Naive thymus-derived CD4-positive, alpha-beta T cell (primary cell): ENCODE results near the gene C4orf50. TPM values are rescaled to one million over a fixed set of nuclear protein-coding genes. Genes with fewer than 3 reads are reported as not detected.

Experiments used
- ATAC-seq: fragments of 150-1000 bp; cut with Tn5 transposase; 2 replicates; pipeline ENCODE4 v1.10.0; 2021; ENCODE audit warnings: mild to moderate bottlenecking, moderate library complexity
- CTCF ChIA-PET: fragments of 350-600 bp; sonication (Branson Sonifier 250); formaldehyde crosslinking; loops from one replicate; lab custom pipeline; 2021; ENCODE audit warnings: antibody characterized with exemption; lab: Charles Lee
- POLR2A ChIA-PET: fragments of 350-600 bp; sonication (Branson Sonifier 250); formaldehyde crosslinking; loops from one replicate; lab custom pipeline; 2021; ENCODE audit warnings: antibody characterized with exemption, inconsistent platforms; lab: Charles Lee
- DNase-seq, 9 donors: peaks; one replicate each; pipeline versions ENCODE4 v3.0.0 to v3.0.0-alpha.2; 2020 to 2022; ENCODE audit warnings: mixed read lengths in 1 of 9
- H3K27ac ChIP-seq: one replicate; pipeline ENCODE4 v1.7.0; 2013; ENCODE audit warnings: mild to moderate bottlenecking, low read depth, low read length, moderate library complexity
- H3K27me3 ChIP-seq, 2 donors: one replicate each; pipeline ENCODE4 v1.7.0; 2013; ENCODE audit warnings: low read length in 2 of 2, mild to moderate bottlenecking in 2 of 2, moderate library complexity in 2 of 2; ENCODE audit not compliant: control insufficient read depth in 2 of 2, insufficient read depth in 2 of 2
- H3K36me3 ChIP-seq, 3 experiments: 1 replicate in 2 of 3; 2 replicates in 1 of 3; pipeline ENCODE4 v1.7.0; 2013; ENCODE audit warnings: low read length in 3 of 3, mild to moderate bottlenecking in 3 of 3, moderate library complexity in 1 of 3; ENCODE audit not compliant: insufficient read depth in 3 of 3, control insufficient read depth in 2 of 3
- H3K4me1 ChIP-seq, 2 donors: one replicate each; pipeline ENCODE4 v1.7.0; 2013; ENCODE audit warnings: low read length in 2 of 2, mild to moderate bottlenecking in 2 of 2, moderate library complexity in 1 of 2; ENCODE audit not compliant: control insufficient read depth in 2 of 2, insufficient read depth in 2 of 2
- H3K4me3 ChIP-seq: 2 replicates; pipeline ENCODE4 v1.7.0; 2013; ENCODE audit warnings: mild to moderate bottlenecking, low read length
- H3K9me3 ChIP-seq, 3 experiments: 1 replicate in 2 of 3; 2 replicates in 1 of 3; pipeline ENCODE4 v1.7.0; 2013; ENCODE audit warnings: low read length in 3 of 3; ENCODE audit not compliant: control insufficient read depth in 2 of 3
- H3K27ac Mint-ChIP-seq, 9 donors: one replicate each; pipeline ENCODE4 v1.8.0; 2020 to 2022; ENCODE audit warnings: mixed read lengths in 9 of 9, mild to moderate bottlenecking in 8 of 9, moderate library complexity in 5 of 9, inconsistent platforms in 2 of 9
- H3K27me3 Mint-ChIP-seq, 5 donors: one replicate each; pipeline ENCODE4 v1.8.0; 2021 to 2022; ENCODE audit warnings: mixed read lengths in 5 of 5, mild to moderate bottlenecking in 1 of 5
- H3K36me3 Mint-ChIP-seq, 5 donors: one replicate each; pipeline ENCODE4 v1.8.0; 2020 to 2022; ENCODE audit warnings: mixed read lengths in 5 of 5, mild to moderate bottlenecking in 3 of 5, inconsistent platforms in 1 of 5
- H3K4me1 Mint-ChIP-seq, 7 donors: one replicate each; pipeline ENCODE4 v1.8.0; 2020 to 2022; ENCODE audit warnings: mixed read lengths in 7 of 7, mild to moderate bottlenecking in 3 of 7, inconsistent platforms in 1 of 7
- H3K4me3 Mint-ChIP-seq, 10 donors: one replicate each; pipeline ENCODE4 v1.8.0; 2020 to 2022; ENCODE audit warnings: mild to moderate bottlenecking in 10 of 10, mixed read lengths in 10 of 10, moderate library complexity in 6 of 10, inconsistent platforms in 2 of 10
- H3K9me3 Mint-ChIP-seq, 11 donors: one replicate each; pipeline ENCODE4 v1.8.0; 2020 to 2022; ENCODE audit warnings: mixed read lengths in 11 of 11, mild to moderate bottlenecking in 4 of 11, inconsistent platforms in 1 of 11, moderate library complexity in 1 of 11
- intact Hi-C, 2 donors: fragments of 100-400 bp; cut with micrococcal nuclease; formaldehyde crosslinking; loops; one replicate each; pipeline ENCODE4 v1.15.1; 2023
- polyA plus RNA-seq, 2 donors: library from polyadenylated mRNA; unstranded; fragments of 300-500 nt; fragmentation: Illumina TruSeq; gene quantifications; one replicate each; pipeline ENCODE4 v1.2.3, GENCODE V29; 2021
- total RNA-seq, 6 experiments: library from RNA in 5 of 6; stranded (reverse) in 5 of 6; gene quantifications; 1 replicate in 5 of 6; 2 replicates in 1 of 6; pipeline ENCODE4 v1.2.3 and lab custom pipeline; 2021 to 2026

Gene C4orf50
- total and polyA plus RNA-seq, 7 experiments from 2014 or later, result 0.08 to 0.87 (median 0.54) TPM; not detected in 4

- H3K4me1 ChIP-seq, result no peaks in the 10 kb centered on the region
- no peaks in the 10 kb centered on the region for H3K9me3 ChIP-seq
- Mint-ChIP-seq H3K36me3 (peaks cover 0 to 14% (median 3%) of the 10 kb centered on the region in 5 donors), H3K9me3 (peaks cover 4 to 28% (median 9%) of the 10 kb centered on the region in 11 donors), H3K27ac (no peak overlapping the region), H3K4me1 (peaks cover 0 to 9% (median 4%) of the 10 kb centered on the region in 7 donors), H3K4me3 (no peak overlapping the region), H3K27me3 (peaks cover 43 to 61% (median 45%) of the 10 kb centered on the region in 5 donors)
- H3K36me3 ChIP-seq, result no peaks in the 10 kb centered on the region
- CTCF ChIA-PET, result no interaction called here
- H3K4me3 ChIP-seq, result no peak overlapping the region
- POLR2A ChIA-PET, result no interaction called here
- DNase-seq, result no peak
- ATAC-seq, result no peak
- intact Hi-C loops, result loop anchor here in 1 of 2 donors (10.0 kb wide), 1 partner anchor 1040 kb away; the partner anchor contains the start of gene MSX1
- peaks cover 0 to 2% of the 10 kb centered on the region in 2 donors for H3K27me3 ChIP-seq
- no peak overlapping the region for H3K27ac ChIP-seq
Measured at GRCh38 chr4:5895287-5895686, 122.9 kb downstream of the C4orf50 start.

DNA sequence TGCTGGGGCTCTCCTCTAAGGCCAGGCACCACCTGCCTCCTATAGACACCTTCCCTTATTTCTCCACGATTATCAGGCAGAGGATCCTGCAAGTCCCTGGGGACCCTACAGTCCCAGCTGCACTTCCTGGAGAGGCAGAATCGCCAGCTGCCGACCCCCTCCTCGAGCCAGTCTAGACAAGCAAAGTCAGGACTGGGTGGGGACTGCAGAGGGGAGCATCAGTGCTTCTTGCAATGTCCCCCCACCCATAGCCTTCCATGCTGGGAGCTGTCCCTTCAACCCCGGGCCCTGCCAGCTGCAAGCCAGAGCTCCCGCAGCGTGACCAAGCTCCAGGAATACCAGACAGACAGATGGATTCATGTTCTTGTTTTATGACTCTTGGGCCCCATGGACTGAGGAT lies 124.0 kb downstream of the C4orf50 start:
- no peaks in the 10 kb centered on the region for H3K4me1 ChIP-seq
- no peaks in the 10 kb centered on the region for H3K9me3 ChIP-seq
- no peak overlapping the region for H3K27ac ChIP-seq
- H3K36me3 ChIP-seq, result no peaks in the 10 kb centered on the region
- Mint-ChIP-seq H3K9me3 (peaks cover 4 to 32% (median 9%) of the 10 kb centered on the region in 11 donors), H3K27me3 (peaks cover 52 to 67% (median 54%) of the 10 kb centered on the region in 5 donors), H3K4me3 (no peak overlapping the region), H3K4me1 (peaks cover 0 to 9% (median 4%) of the 10 kb centered on the region in 7 donors), H3K36me3 (peaks cover 0 to 14% (median 3%) of the 10 kb centered on the region in 5 donors), H3K27ac (no peak overlapping the region)
- no peak for ATAC-seq
- no peak overlapping the region for H3K4me3 ChIP-seq
- POLR2A ChIA-PET, result no interaction called here
- DNase-seq, result no peak
- peaks cover 0 to 8% of the 10 kb centered on the region in 2 donors for H3K27me3 ChIP-seq
- CTCF ChIA-PET, result no interaction called here
- intact Hi-C loops, result loop anchor here in 1 of 2 donors (10.0 kb wide), 1 partner anchor 1039 kb away; the partner anchor contains the start of gene MSX1

DNA sequence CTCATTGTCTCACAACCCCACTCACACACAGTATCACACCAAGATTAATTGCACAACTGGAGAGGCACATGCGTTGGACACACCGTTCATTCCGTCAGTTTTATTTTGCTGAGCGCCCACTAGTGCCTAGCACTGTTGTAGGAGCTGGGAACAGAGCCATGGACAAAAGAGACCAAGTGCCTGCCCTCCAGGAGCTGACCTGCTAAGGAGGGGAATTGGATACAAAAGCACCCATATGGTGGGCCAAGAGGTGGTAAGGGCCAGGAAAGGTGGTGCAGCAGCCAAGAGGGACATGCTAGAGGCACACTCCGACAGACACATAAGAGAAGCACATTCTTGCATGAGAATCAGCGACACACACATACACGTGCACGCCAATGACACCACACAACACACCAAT lies 124.6 kb downstream of the C4orf50 start:
- no peaks in the 10 kb centered on the region for H3K4me1 ChIP-seq
- no peak overlapping the region for H3K27ac ChIP-seq
- ChIA-PET POLR2A (no interaction called here), CTCF (no interaction called here)
- Mint-ChIP-seq H3K36me3 (peaks cover 0 to 14% (median 3%) of the 10 kb centered on the region in 5 donors), H3K27me3 (peaks cover 56 to 68% (median 60%) of the 10 kb centered on the region in 5 donors), H3K4me3 (peak overlapping the region in 3 of 10 donors; percentile 3 to 57 (median 24)), H3K9me3 (peaks cover 4 to 27% (median 9%) of the 10 kb centered on the region in 11 donors), H3K27ac (no peak overlapping the region), H3K4me1 (peaks cover 0 to 13% (median 9%) of the 10 kb centered on the region in 7 donors)
- H3K9me3 ChIP-seq, result no peaks in the 10 kb centered on the region
- H3K4me3 ChIP-seq, result no peak overlapping the region
- intact Hi-C loops, result loop anchor here in 1 of 2 donors (10.0 kb wide), 1 partner anchor 1039 kb away; the partner anchor contains the start of gene MSX1
- H3K27me3 ChIP-seq, result peaks cover 0 to 14% of the 10 kb centered on the region in 2 donors
- ATAC-seq, result no peak
- DNase-seq, result no peak
- H3K36me3 ChIP-seq, result no peaks in the 10 kb centered on the region

DNA sequence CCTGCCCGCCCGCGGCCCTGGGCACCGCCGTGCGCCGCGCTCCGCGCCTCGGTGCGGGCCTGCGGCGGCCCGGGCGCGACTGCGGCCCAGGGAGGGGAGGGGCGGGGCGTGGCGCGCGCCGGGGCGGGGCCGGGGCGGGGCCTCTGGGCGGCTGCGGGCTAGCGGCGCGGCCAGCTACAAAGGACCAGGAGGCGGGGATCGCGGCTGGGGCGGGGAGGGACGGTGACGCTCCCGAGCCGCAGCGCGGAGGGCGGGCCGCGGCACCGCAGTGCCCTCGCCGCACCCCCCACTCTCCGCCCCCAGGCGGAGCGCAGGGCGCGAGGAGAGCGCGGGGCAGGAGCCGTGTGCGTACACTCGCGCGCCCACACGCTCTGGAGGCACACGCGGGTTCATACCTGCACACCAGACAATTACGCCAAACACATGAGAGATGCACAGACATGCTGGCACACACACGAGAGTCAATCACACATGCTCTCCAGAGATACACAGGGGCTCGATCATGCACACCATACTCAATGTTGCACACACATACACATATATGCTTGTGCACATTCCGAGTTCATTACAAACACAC lies 125.1 kb downstream of the C4orf50 start, which contains the start of gene CRMP1:
Gene CRMP1, minus strand, starts transcription at position 83 of the 577 bp plus-strand sequence. CDS start 117 bp downstream, outside the sequence.
- Histone ChIP-seq H3K9me3 (no peaks in the 10 kb centered on the region), H3K36me3 (no peaks in the 10 kb centered on the region), H3K4me1 (no peaks in the 10 kb centered on the region), H3K27ac (no peak within 1 kb of the TSS), H3K4me3 (no peak within 1 kb of the TSS), H3K27me3 (peaks cover 0 to 14% of the 10 kb centered on the region in 2 donors)
- peaks cover 0 to 13% (median 9%) of the 10 kb centered on the region in 7 donors for H3K4me1 Mint-ChIP-seq
- H3K27ac Mint-ChIP-seq, result no peak within 1 kb of the TSS
- ChIA-PET CTCF (no interaction called here), POLR2A (no interaction called here)
- intact Hi-C loops, result loop anchor here in 1 of 2 donors (10.0 kb wide), 1 partner anchor 1038 kb away; the partner anchor contains the start of gene MSX1
- peak within 1 kb of the TSS in 3 of 10 donors; percentile 3 to 57 (median 24) for H3K4me3 Mint-ChIP-seq
- ATAC-seq (no peak), DNase-seq (no peak)
- peaks cover 0 to 14% (median 3%) of the 10 kb centered on the region in 5 donors for H3K36me3 Mint-ChIP-seq
- H3K27me3 Mint-ChIP-seq, result peaks cover 53 to 63% (median 59%) of the 10 kb centered on the region in 5 donors
- H3K9me3 Mint-ChIP-seq, result peaks cover 4 to 26% (median 9%) of the 10 kb centered on the region in 11 donors

GRCh38 chr4:5892323-5893003 lies 125.8 kb downstream of the C4orf50 start:
- Histone ChIP-seq H3K4me3 (no peak overlapping the region), H3K4me1 (no peaks in the 10 kb centered on the region), H3K27me3 (peaks cover 0 to 14% of the 10 kb centered on the region in 2 donors), H3K36me3 (no peaks in the 10 kb centered on the region), H3K9me3 (no peaks in the 10 kb centered on the region), H3K27ac (no peak overlapping the region)
- CTCF ChIA-PET, result no interaction called here
- no peak for ATAC-seq
- H3K27me3 Mint-ChIP-seq, result peaks cover 53 to 63% (median 60%) of the 10 kb centered on the region in 5 donors
- peaks cover 4 to 26% (median 9%) of the 10 kb centered on the region in 11 donors for H3K9me3 Mint-ChIP-seq
- H3K27ac Mint-ChIP-seq, result no peak overlapping the region
- no peak for DNase-seq
- POLR2A ChIA-PET, result no interaction called here
- peaks cover 0 to 13% (median 9%) of the 10 kb centered on the region in 7 donors for H3K4me1 Mint-ChIP-seq
- H3K36me3 Mint-ChIP-seq, result peaks cover 0 to 14% (median 3%) of the 10 kb centered on the region in 5 donors
- intact Hi-C loops, result loop anchor here in 1 of 2 donors (10.0 kb wide), 1 partner anchor 1038 kb away; the partner anchor contains the start of gene MSX1
- no peak overlapping the region for H3K4me3 Mint-ChIP-seq

DNA sequence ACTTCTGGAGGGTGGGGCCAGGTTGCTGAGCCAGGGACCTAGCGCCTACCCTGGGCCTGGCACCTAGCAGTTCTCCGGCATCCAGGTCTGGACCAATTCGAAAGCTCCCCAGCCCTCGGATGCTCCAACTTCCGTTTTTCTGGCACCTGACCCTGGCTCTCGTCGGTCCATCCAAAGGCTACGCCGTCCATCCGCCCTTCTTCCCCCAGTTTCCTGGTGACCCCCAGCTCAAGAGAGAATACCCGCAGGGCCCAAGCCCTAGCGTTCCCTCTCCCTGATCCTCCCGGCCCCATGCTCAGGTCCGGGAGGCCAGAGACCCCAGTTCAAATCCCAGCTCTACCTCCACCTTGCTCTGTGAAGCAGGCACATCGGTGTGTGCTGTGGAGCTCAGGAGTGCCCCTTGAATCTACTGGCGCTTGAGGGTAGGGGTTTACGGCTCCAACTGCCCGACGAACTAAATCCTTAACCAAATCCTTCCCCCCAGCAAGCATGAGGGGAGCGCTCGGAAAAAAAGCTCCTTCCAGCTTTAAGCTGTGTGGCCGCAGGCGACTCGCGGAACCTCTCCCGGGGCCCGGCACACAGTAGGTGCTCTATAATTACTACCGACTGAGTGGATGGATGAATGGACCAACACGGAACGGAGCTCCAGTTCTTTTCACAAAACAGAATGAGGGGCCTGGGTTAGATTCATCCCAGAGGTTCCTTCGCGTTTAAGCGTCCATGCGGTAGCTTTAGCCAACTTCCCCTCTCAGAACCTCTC lies 126.5 kb downstream of the C4orf50 start:
- Histone ChIP-seq H3K27me3 (peaks cover 0 to 14% of the 10 kb centered on the region in 2 donors), H3K4me1 (no peaks in the 10 kb centered on the region), H3K36me3 (no peaks in the 10 kb centered on the region), H3K4me3 (no peak overlapping the region), H3K27ac (no peak overlapping the region), H3K9me3 (no peaks in the 10 kb centered on the region)
- CTCF ChIA-PET, result no interaction called here
- Mint-ChIP-seq H3K36me3 (peaks cover 0 to 14% (median under 1%) of the 10 kb centered on the region in 5 donors), H3K4me1 (peaks cover 0 to 13% (median 9%) of the 10 kb centered on the region in 7 donors), H3K4me3 (no peak overlapping the region), H3K27me3 (peaks cover 56 to 65% (median 61%) of the 10 kb centered on the region in 5 donors), H3K27ac (no peak overlapping the region), H3K9me3 (peaks cover 1 to 22% (median 6%) of the 10 kb centered on the region in 11 donors)
- no peak for ATAC-seq
- intact Hi-C loops, result loop anchor here in 1 of 2 donors (10.0 kb wide), 1 partner anchor 1037 kb away; the partner anchor contains the start of gene MSX1
- DNase-seq, result no peak
- POLR2A ChIA-PET, result no interaction called here
